Skeletal muscle tissue (tissue), 4 donors: ENCODE results near the gene RGS3. TPM values are rescaled to one million over a fixed set of nuclear protein-coding genes. Genes with fewer than 3 reads are reported as not detected.

Experiments used
- H3K27ac ChIP-seq: one replicate; pipeline ENCODE4 v1.7.0; 2013; ENCODE audit warnings: mild to moderate bottlenecking, low read depth, low read length, inconsistent platforms
- H3K27me3 ChIP-seq, 3 donors: one replicate each; pipeline ENCODE4 v1.7.0; 2013; ENCODE audit warnings: low read length in 3 of 3; ENCODE audit not compliant: control insufficient read depth in 3 of 3, insufficient read depth in 3 of 3
- H3K36me3 ChIP-seq, 3 donors: one replicate each; pipeline ENCODE4 v1.7.0; 2013; ENCODE audit warnings: low read length in 3 of 3; ENCODE audit not compliant: control insufficient read depth in 3 of 3, insufficient read depth in 3 of 3
- H3K4me1 ChIP-seq, 3 donors: one replicate each; pipeline ENCODE4 v1.7.0; 2013; ENCODE audit warnings: low read length in 3 of 3, mild to moderate bottlenecking in 3 of 3; ENCODE audit not compliant: control insufficient read depth in 3 of 3, insufficient read depth in 3 of 3
- H3K4me3 ChIP-seq, 3 donors: one replicate each; pipeline ENCODE4 v1.7.0; 2013; ENCODE audit warnings: low read length in 3 of 3
- H3K9ac ChIP-seq, 3 donors: one replicate each; pipeline ENCODE4 v1.7.0; 2013; ENCODE audit warnings: low read length in 3 of 3, mild to moderate bottlenecking in 3 of 3, moderate library complexity in 2 of 3, low read depth in 1 of 3
- H3K9me3 ChIP-seq, 3 donors: one replicate each; pipeline ENCODE4 v1.7.0; 2013; ENCODE audit warnings: low read length in 3 of 3; ENCODE audit not compliant: control insufficient read depth in 3 of 3
- total RNA-seq: library from RNA; depleted of rRNA; stranded (reverse); fragments of >200 nt; gene quantifications from one replicate; pipeline ENCODE4 v1.2.3, GENCODE V29; 2014
- donor health status: Osteomylitis.

The RGS3 gene
- total RNA-seq, 1 donor from 2014 or later, result 48.0 TPM

- H3K9me3 ChIP-seq, result no peaks in the 10 kb centered on the region
- no peaks in the 10 kb centered on the region for H3K27me3 ChIP-seq
- H3K36me3 ChIP-seq, result peaks cover 0 to 43% (median 10%) of the 10 kb centered on the region in 3 donors
- no peak overlapping the region for H3K4me3 ChIP-seq
- no peak overlapping the region for H3K27ac ChIP-seq
- peaks cover 31 to 75% (median 58%) of the 10 kb centered on the region in 3 donors for H3K4me1 ChIP-seq
- H3K9ac ChIP-seq, result peak overlapping the region in 1 of 3 donors; percentile 89
These were observed 75.3 kb downstream of the RGS3 start for GRCh38 chr9:113538701-113539430.

DNA sequence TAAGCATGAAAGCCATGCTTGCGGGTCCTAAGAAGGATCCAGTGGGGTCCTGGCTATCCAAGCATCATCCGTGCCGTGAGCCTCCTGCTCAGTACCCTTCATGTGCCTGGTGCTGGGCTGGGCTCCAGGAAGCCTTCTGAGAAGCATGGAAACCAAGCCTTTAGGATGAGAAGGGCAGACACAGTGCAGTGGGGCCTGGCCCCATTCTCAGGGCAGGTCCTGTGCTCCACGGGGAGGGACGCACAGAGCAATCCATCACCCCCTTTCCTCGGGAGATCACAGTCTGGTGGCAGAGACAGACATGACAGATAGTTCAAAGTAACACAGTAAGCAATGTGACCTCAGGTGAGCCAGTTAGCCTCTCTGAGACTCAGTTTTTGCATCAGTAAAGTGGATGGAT, 76.9 kb downstream of the RGS3 start:
- no peaks in the 10 kb centered on the region for H3K9me3 ChIP-seq
- no peak overlapping the region for H3K4me3 ChIP-seq
- no peaks in the 10 kb centered on the region for H3K27me3 ChIP-seq
- H3K27ac ChIP-seq, result no peak overlapping the region
- peak overlapping the region in 1 of 3 donors; percentile 40 for H3K9ac ChIP-seq
- peaks cover 27 to 74% (median 52%) of the 10 kb centered on the region in 3 donors for H3K4me1 ChIP-seq
- H3K36me3 ChIP-seq, result peaks cover 0 to 44% (median 10%) of the 10 kb centered on the region in 3 donors

- Histone ChIP-seq H3K4me3 (no peak overlapping the region), H3K36me3 (peaks cover 0 to 44% (median 10%) of the 10 kb centered on the region in 3 donors), H3K9ac (peak overlapping the region in 1 of 3 donors; percentile 33), H3K9me3 (no peaks in the 10 kb centered on the region), H3K27ac (no peak overlapping the region), H3K4me1 (peaks cover 26 to 72% (median 48%) of the 10 kb centered on the region in 3 donors), H3K27me3 (no peaks in the 10 kb centered on the region)
These were observed 77.7 kb downstream of the RGS3 start for GRCh38 chr9:113541019-113541900.

DNA sequence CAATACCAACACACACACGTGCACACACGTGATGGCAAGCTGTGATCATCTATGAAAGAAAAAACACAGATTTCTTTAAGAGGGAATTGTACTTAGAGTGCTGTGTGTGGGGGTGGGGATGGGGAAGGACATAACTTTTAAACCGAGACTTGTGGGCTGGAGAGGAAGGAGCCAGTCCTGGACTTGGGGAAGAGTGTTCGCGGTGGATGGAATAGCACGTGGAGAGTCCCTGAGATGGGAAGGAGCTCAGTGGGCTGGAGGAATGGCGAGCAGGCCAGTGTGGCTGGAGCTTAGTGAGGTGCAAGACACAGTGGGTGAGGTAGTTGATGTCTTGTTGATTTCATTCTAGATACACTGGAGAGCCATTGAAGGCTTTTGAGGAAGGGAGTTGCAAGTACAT, 78.5 kb downstream of the RGS3 start:
- Histone ChIP-seq H3K36me3 (peaks cover 0 to 42% (median 10%) of the 10 kb centered on the region in 3 donors), H3K9ac (no peak overlapping the region), H3K4me1 (peaks cover 24 to 72% (median 48%) of the 10 kb centered on the region in 3 donors), H3K9me3 (no peaks in the 10 kb centered on the region), H3K27ac (no peak overlapping the region), H3K4me3 (no peak overlapping the region), H3K27me3 (no peaks in the 10 kb centered on the region)

DNA sequence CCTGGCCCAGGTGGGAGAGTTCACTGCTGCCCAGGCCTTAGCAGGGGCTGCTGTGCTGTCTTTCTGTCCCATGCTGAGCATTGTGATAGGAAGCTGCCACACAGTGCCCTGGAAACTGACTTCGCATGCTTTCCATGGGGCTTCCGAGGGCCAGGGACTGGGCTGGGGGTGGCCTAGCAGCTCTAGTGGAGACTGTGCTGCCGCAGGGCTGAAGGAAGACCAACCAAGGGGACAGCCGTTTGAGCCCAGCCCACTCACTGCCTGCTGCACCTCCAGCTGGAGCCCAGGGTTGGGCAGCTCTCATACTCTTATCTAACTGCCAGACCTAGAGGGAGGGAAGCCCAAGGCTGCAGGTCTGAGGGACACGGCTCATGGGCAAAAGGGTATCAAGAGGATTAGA, 79.2 kb downstream of the RGS3 start:
- H3K27ac ChIP-seq, result no peak overlapping the region
- H3K27me3 ChIP-seq, result no peaks in the 10 kb centered on the region
- H3K9ac ChIP-seq, result peak overlapping the region in 1 of 3 donors; percentile 45
- no peak overlapping the region for H3K4me3 ChIP-seq
- H3K4me1 ChIP-seq, result peaks cover 20 to 72% (median 48%) of the 10 kb centered on the region in 3 donors
- H3K36me3 ChIP-seq, result peaks cover 0 to 39% (median 10%) of the 10 kb centered on the region in 3 donors
- no peaks in the 10 kb centered on the region for H3K9me3 ChIP-seq

DNA sequence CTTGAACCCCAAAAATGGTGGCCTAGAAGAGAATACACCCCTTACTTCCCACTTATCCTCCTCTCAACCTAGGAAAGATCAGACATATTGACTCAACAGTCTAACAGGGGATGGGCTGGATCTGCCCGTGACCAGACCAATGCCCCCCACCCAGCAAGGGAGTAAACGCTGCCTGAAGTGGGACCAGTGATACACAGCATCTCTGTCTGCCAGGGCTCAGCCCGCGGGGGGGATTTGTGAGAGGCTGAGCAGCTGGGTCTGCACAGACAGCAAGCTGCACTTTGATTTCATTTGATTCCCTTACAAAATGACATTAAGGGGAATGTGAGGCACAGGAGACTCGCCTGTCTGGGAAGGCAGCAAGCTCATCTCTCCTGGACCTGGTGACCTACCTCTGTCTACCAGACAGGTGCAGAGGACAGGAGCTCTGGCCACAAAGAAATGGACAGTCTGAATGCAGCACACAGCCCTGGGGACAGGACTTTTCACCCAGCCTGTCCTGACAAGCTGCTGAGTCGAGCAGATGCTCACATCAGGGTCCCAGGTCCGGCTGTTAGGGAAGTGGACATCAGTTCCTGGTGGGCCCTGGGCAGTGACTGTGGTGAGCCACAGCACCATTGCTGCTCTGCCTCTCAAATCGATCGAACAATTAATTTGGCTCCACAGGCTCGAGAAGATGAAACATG, 79.9 kb downstream of the RGS3 start:
- Histone ChIP-seq H3K36me3 (peaks cover 0 to 32% (median 10%) of the 10 kb centered on the region in 3 donors), H3K4me1 (peaks cover 26 to 72% (median 48%) of the 10 kb centered on the region in 3 donors), H3K4me3 (no peak overlapping the region), H3K27ac (no peak overlapping the region), H3K9ac (no peak overlapping the region), H3K9me3 (no peaks in the 10 kb centered on the region), H3K27me3 (no peaks in the 10 kb centered on the region)

DNA sequence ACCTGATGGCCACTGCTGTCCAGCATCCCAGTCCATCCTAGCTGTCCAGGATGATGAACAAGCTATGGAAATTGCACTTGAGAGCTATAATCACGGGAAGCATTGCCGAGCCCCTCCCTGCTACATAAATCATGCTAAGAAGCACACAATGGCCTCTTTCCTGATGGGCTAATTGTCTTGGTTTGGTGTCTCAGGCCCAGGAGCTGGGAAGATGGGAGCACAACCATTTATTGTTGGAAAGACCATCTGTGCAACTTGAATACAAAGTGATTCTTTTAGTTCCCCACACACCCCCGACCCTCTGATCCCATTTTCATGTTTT, 80.4 kb downstream of the RGS3 start:
- Histone ChIP-seq H3K27ac (no peak overlapping the region), H3K4me1 (peaks cover 31 to 72% (median 51%) of the 10 kb centered on the region in 3 donors), H3K36me3 (peaks cover 0 to 32% (median 7%) of the 10 kb centered on the region in 3 donors)

DNA sequence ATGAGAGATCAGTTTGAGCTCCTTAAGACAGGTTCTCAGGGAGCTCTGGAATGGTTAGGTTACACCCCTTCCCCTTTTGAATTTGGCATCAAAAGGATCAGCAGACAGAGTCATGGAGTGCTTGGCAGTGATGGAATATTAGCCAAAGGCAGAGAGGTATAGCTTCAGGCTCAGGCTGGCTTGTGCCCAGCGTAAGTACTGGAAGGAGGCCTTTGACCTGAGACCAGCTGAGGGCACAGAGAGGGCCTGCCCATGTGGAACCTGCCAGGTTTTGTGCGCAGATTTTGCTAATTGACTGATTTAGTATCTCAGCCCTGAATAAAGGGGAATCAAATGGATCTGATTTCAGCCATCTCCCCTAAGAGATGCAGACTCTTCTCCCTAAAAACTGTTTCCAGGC, 81.5 kb downstream of the RGS3 start:
- Histone ChIP-seq H3K27ac (no peak overlapping the region), H3K9ac (peak overlapping the region in 1 of 3 donors; percentile 40), H3K36me3 (peaks cover 0 to 30% (median 7%) of the 10 kb centered on the region in 3 donors), H3K4me1 (peaks cover 34 to 78% (median 56%) of the 10 kb centered on the region in 3 donors), H3K27me3 (no peaks in the 10 kb centered on the region), H3K4me3 (no peak overlapping the region), H3K9me3 (no peaks in the 10 kb centered on the region)

More for the DNA sequence above, 80.4 kb downstream of the RGS3 start:
- no peaks in the 10 kb centered on the region for H3K9me3 ChIP-seq
- no peak overlapping the region for H3K4me3 ChIP-seq
- no peak overlapping the region for H3K9ac ChIP-seq
- H3K27me3 ChIP-seq, result no peaks in the 10 kb centered on the region

DNA sequence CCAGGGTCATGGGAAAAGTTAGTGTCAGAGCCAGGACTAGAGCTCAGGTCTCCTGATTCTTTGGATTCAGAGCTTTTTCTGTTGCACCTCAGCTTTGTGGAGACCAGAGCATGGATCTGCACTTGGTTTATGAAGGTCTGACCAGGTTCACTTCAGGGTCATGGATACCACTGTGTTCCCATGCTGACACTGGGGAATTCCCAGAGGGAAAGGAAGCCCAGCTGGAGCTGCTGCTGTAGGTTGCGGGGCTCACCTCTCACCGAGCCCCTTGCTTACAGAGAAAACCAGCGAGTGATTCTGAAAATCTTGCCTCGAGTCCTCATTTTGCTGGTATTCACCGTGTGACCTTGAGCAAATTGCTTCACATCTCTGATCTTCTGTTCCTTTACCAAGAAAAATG, 83.0 kb downstream of the RGS3 start:
- no peak overlapping the region for H3K4me3 ChIP-seq
- H3K4me1 ChIP-seq, result peaks cover 31 to 65% (median 52%) of the 10 kb centered on the region in 3 donors
- no peaks in the 10 kb centered on the region for H3K27me3 ChIP-seq
- H3K36me3 ChIP-seq, result peaks cover 0 to 17% (median 3%) of the 10 kb centered on the region in 3 donors
- H3K9ac ChIP-seq, result no peak overlapping the region
- no peak overlapping the region for H3K27ac ChIP-seq
- no peaks in the 10 kb centered on the region for H3K9me3 ChIP-seq
